Gastrocnemius medialis (tissue), 4 donors: Measurements from ENCODE around the gene FAM107B. TPM values are rescaled to one million over a fixed set of nuclear protein-coding genes. Genes with fewer than 3 reads are reported as not detected.

Experiments used
- ATAC-seq, 2 donors: fragments of 150-250 bp; one replicate each; pipeline ENCODE4 v1.9.1; 2016
- DNase-seq, 2 donors: peaks; one replicate each; pipeline ENCODE4 v3.0.0-alpha.2; 2019
- H3K27ac ChIP-seq, 4 donors: fragments of 200-600 bp; sonication (generic); 1 replicate in 1 of 4; 2 replicates in 3 of 4; pipeline ENCODE4 v1.5.1; 2016 to 2018; ENCODE audit warnings: mild to moderate bottlenecking in 2 of 4, moderate library complexity in 1 of 4
- H3K27me3 ChIP-seq, 3 donors: fragments of 200-600 bp; sonication (generic) in 2 of 3; 1 replicate in 1 of 3; 2 replicates in 2 of 3; pipeline versions ENCODE4 v1.5.1 to v1.6.0; 2016 to 2019; ENCODE audit warnings: mild to moderate bottlenecking in 1 of 3, moderate library complexity in 1 of 3
- H3K36me3 ChIP-seq, 2 donors: fragments of 200-600 bp; sonication (generic) in 1 of 2; one replicate each; pipeline ENCODE4 v1.5.1; 2017 to 2018
- H3K4me1 ChIP-seq, 2 donors: fragments of 200-600 bp; sonication (generic) in 1 of 2; one replicate each; pipeline ENCODE4 v1.5.1; 2016 to 2017; ENCODE audit warnings: mild to moderate bottlenecking in 2 of 2
- H3K4me3 ChIP-seq, 4 donors: fragments of 200-600 bp; sonication (generic) in 3 of 4; 1 replicate in 1 of 4; 2 replicates in 3 of 4; pipeline ENCODE4 v1.5.1; 2016 to 2019; ENCODE audit warnings: mild to moderate bottlenecking in 2 of 4
- H3K9me3 ChIP-seq, 3 donors: fragments of 200-600 bp; sonication (generic) in 2 of 3; 1 replicate in 1 of 3; 2 replicates in 2 of 3; pipeline ENCODE4 v1.5.1; 2016 to 2019
- POLR2A ChIP-seq, 2 donors: fragments of 450-650 bp; IDR thresholded peaks; one replicate each; pipeline ENCODE4 v1.6.1; 2017; ENCODE audit warnings: antibody characterized with exemption in 2 of 2, mild to moderate bottlenecking in 2 of 2, moderate library complexity in 2 of 2
- in situ Hi-C, 4 donors: fragments of 200-750 bp; cut with MboI; loops; one replicate each; pipeline versions ENCODE4 v1.15.0 to v1.8.0; 2017; ENCODE audit warnings: low sequenced_read_pairs in 4 of 4
- intact Hi-C: fragments of 100-400 bp; cut with DNase I; formaldehyde crosslinking; loops from one replicate; pipeline ENCODE4 v1.15.1; 2023; ENCODE audit warnings: low total_unique reads
- total RNA-seq, 4 donors: library from RNA; depleted of rRNA; stranded (reverse); fragments of >200 nt; gene quantifications; one replicate each; pipeline versions ENCODE4 v1.1.0 to v1.2.3, GENCODE V29; 2016
- TF ChIP-seq, protein P1 (sequence below), 5 experiments: fragments of 450-650 bp in 3 of 5; fragments of 200-600 bp in 2 of 5; sonication (generic) in 2 of 5; IDR thresholded peaks in 4 of 5; conservative IDR thresholded peaks in 1 of 5; 1 replicate in 4 of 5; 2 replicates in 1 of 5; pipeline ENCODE4 v1.5.1; 2016 to 2019; ENCODE audit warnings: antibody characterized with exemption in 5 of 5, mild to moderate bottlenecking in 3 of 5, moderate library complexity in 3 of 5

Gene FAM107B
- total RNA-seq, 4 donors from 2014 or later = 1.5 to 3.7 (median 2.6) TPM

DNA sequence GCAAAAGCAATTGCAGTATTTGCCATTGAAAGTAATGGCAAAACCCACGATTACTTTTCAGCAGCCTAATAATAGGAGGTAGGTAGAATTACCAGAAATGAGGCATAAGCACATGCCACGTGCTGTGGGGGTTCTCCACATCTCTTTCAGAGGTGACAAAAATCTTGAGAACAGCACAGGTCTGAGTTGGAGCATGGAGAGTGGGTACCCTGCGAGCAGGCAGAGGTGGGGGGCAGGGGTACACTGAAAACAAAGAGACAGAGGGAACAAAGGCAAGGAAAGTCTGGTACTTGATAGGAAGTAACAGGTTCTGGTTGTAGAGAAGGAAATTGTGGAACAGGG, 75.9 kb downstream of the FAM107B start:
- Histone ChIP-seq H3K4me3 (no peak overlapping the region), H3K4me1 (no peaks in the 10 kb centered on the region), H3K36me3 (no peaks in the 10 kb centered on the region), H3K27me3 (no peaks in the 10 kb centered on the region), H3K27ac (no peak overlapping the region), H3K9me3 (no peaks in the 10 kb centered on the region)
- ATAC-seq (no peak), DNase-seq (no peak)
- in situ Hi-C loops (no loop called here), intact Hi-C loops (no loop called here)
- TF ChIP-seq, protein P1, sequence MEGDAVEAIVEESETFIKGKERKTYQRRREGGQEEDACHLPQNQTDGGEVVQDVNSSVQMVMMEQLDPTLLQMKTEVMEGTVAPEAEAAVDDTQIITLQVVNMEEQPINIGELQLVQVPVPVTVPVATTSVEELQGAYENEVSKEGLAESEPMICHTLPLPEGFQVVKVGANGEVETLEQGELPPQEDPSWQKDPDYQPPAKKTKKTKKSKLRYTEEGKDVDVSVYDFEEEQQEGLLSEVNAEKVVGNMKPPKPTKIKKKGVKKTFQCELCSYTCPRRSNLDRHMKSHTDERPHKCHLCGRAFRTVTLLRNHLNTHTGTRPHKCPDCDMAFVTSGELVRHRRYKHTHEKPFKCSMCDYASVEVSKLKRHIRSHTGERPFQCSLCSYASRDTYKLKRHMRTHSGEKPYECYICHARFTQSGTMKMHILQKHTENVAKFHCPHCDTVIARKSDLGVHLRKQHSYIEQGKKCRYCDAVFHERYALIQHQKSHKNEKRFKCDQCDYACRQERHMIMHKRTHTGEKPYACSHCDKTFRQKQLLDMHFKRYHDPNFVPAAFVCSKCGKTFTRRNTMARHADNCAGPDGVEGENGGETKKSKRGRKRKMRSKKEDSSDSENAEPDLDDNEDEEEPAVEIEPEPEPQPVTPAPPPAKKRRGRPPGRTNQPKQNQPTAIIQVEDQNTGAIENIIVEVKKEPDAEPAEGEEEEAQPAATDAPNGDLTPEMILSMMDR (IDR thresholded peaks at IDR 0.05 in 4 of 5, conservative IDR thresholded peaks at IDR 0.05 in 1 of 5) = no peak
- no peak for TF ChIP-seq POLR2A (IDR thresholded peaks at IDR 0.05)

DNA sequence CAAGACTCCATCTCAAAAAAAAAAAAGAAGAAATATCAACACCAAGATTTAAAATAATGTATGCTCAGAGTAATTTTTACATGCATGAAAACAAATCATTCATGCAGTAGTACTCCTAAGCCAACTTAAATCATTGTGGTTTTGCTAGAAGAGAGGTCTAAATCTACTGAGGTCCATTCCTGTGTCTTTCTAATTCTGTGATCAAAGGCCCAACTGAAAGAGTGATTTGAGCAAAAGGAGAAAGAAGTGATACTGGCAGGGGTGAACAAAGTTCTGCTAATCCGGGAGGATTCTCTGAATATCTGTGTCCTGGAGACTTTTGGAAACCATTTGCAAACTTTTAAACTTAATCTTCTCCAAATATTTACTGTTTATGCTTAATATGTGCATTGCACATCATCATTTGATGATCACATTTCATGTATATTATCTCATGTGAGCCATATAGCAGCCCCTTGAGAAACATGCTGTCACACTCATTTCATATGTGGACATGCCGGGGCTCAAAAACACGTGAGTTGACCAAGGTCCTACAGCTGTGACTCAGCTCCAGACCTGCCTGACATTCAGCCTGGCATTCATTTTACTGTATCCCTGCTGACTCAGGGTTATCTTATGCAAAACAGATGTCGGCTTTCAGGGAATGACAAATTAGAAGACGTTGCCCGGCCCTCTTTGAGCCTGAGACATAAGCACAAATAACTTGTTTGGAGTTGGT, 76.4 kb downstream of the FAM107B start:
- DNase-seq (no peak), ATAC-seq (no peak)
- no peaks in the 10 kb centered on the region for H3K9me3 ChIP-seq
- H3K27me3 ChIP-seq = no peaks in the 10 kb centered on the region
- H3K4me1 ChIP-seq = no peaks in the 10 kb centered on the region
- no peak overlapping the region for H3K27ac ChIP-seq
- no peak for TF ChIP-seq POLR2A (IDR thresholded peaks at IDR 0.05)
- TF ChIP-seq, protein P1 (IDR thresholded peaks at IDR 0.05 in 4 of 5, conservative IDR thresholded peaks at IDR 0.05 in 1 of 5) = no peak
- in situ Hi-C loops = no loop called here
- H3K4me3 ChIP-seq = no peak overlapping the region
- intact Hi-C loops = no loop called here
- H3K36me3 ChIP-seq = no peaks in the 10 kb centered on the region

DNA sequence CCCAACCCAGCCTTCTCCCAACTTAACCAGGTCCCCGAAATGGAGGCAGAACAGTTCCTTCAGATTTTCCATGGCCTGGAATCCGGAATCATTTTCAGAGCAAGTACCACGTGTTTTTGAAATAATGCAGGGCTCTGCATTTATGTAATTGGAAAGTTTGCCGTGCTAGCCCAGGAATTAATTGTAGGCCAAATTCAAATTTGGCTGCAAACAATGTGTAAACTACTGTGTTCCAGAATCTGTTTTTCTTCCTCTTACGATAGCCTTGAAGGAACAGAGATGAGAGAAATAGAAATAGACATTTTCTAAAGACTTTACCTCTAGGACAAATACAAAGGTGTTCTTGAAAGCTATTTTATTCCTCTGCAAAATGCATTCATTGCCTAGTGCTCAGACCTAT, 77.4 kb downstream of the FAM107B start:
- no peaks in the 10 kb centered on the region for H3K4me1 ChIP-seq
- in situ Hi-C loops (no loop called here), intact Hi-C loops (no loop called here)
- no peak overlapping the region for H3K27ac ChIP-seq
- ATAC-seq (no peak), DNase-seq (no peak)
- no peak for TF ChIP-seq POLR2A (IDR thresholded peaks at IDR 0.05)
- TF ChIP-seq, protein P1 (IDR thresholded peaks at IDR 0.05 in 4 of 5, conservative IDR thresholded peaks at IDR 0.05 in 1 of 5) = no peak
- H3K27me3 ChIP-seq = no peaks in the 10 kb centered on the region
- no peaks in the 10 kb centered on the region for H3K36me3 ChIP-seq
- no peak overlapping the region for H3K4me3 ChIP-seq
- no peaks in the 10 kb centered on the region for H3K9me3 ChIP-seq

DNA sequence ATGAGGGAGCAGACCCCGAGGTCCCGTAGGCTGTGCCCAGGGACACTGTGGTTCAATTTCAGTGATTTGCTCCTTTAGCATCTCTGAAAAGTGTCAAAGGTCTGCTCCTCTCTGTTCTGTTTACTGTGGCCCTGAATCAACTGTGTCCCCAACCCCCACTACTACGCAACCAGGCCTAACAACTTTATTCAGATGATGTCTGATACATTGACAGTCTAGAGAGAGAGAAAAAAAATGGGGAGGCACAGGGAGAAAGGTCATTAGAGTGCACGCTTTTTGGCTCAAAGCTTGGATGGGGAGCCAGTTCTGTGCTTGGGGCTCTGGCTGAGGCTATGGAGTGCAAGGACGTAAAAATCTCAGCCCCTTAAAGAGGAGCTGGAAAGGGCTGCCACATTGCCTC, 77.9 kb downstream of the FAM107B start:
- in situ Hi-C loops = no loop called here
- intact Hi-C loops = no loop called here
- ATAC-seq (no peak), DNase-seq (no peak)
- no peak overlapping the region for H3K27ac ChIP-seq
- H3K4me3 ChIP-seq = no peak overlapping the region
- no peaks in the 10 kb centered on the region for H3K9me3 ChIP-seq
- no peaks in the 10 kb centered on the region for H3K27me3 ChIP-seq
- TF ChIP-seq POLR2A (IDR thresholded peaks at IDR 0.05) = no peak
- TF ChIP-seq, protein P1 (IDR thresholded peaks at IDR 0.05 in 4 of 5, conservative IDR thresholded peaks at IDR 0.05 in 1 of 5) = no peak
- H3K36me3 ChIP-seq = no peaks in the 10 kb centered on the region
- no peaks in the 10 kb centered on the region for H3K4me1 ChIP-seq
